Activated CD8-positive, alpha-beta T cell treated with anti-CD3 and anti-CD28 coated beads, Interleukin-2, amount 10 ng/mL, durations not matched to agents 7 days and 5 days (primary cell): ENCODE data around the gene GPR55. TPM values are rescaled to one million over a fixed set of nuclear protein-coding genes. Genes with fewer than 3 reads are reported as not detected.

Experiments used
- ATAC-seq: fragments of 150-1000 bp; cut with Tn5 transposase; one replicate; pipeline ENCODE4 v1.10.0; 2021; ENCODE audit warnings: moderate library complexity
- CTCF ChIA-PET: fragments of 350-600 bp; sonication (Branson Sonifier 250); formaldehyde crosslinking; loops from one replicate; lab custom pipeline; 2021; ENCODE audit warnings: antibody characterized with exemption; lab: Charles Lee
- POLR2A ChIA-PET: fragments of 350-600 bp; sonication (Branson Sonifier 250); formaldehyde crosslinking; loops from one replicate; lab custom pipeline; 2021; ENCODE audit warnings: antibody characterized with exemption; lab: Charles Lee
- DNase-seq: peaks from one replicate; pipeline ENCODE4 v3.0.0-alpha.2; 2020
- H3K27ac Mint-ChIP-seq: one replicate; pipeline ENCODE4 v1.8.0; 2021; ENCODE audit warnings: mild to moderate bottlenecking, mixed read lengths
- H3K27me3 Mint-ChIP-seq: one replicate; pipeline ENCODE4 v1.8.0; 2021; ENCODE audit warnings: low read depth, mixed read lengths
- H3K36me3 Mint-ChIP-seq: one replicate; pipeline ENCODE4 v1.8.0; 2021; ENCODE audit warnings: low read depth, mixed read lengths
- H3K4me1 Mint-ChIP-seq: one replicate; pipeline ENCODE4 v1.8.0; 2021; ENCODE audit warnings: low read depth, mixed read lengths
- H3K4me3 Mint-ChIP-seq: one replicate; pipeline ENCODE4 v1.8.0; 2021; ENCODE audit warnings: mild to moderate bottlenecking, mixed read lengths
- H3K9me3 Mint-ChIP-seq: one replicate; pipeline ENCODE4 v1.8.0; 2022; ENCODE audit warnings: mixed read lengths; ENCODE audit not compliant: insufficient read depth
- total RNA-seq, 2 experiments: library from RNA; stranded (reverse); gene quantifications; one replicate each; pipeline ENCODE4 v1.2.3, GENCODE V29; 2021

GPR55 gene
- total RNA-seq, 2 experiments from 2014 or later, result 12.3 to 12.5 TPM

DNA sequence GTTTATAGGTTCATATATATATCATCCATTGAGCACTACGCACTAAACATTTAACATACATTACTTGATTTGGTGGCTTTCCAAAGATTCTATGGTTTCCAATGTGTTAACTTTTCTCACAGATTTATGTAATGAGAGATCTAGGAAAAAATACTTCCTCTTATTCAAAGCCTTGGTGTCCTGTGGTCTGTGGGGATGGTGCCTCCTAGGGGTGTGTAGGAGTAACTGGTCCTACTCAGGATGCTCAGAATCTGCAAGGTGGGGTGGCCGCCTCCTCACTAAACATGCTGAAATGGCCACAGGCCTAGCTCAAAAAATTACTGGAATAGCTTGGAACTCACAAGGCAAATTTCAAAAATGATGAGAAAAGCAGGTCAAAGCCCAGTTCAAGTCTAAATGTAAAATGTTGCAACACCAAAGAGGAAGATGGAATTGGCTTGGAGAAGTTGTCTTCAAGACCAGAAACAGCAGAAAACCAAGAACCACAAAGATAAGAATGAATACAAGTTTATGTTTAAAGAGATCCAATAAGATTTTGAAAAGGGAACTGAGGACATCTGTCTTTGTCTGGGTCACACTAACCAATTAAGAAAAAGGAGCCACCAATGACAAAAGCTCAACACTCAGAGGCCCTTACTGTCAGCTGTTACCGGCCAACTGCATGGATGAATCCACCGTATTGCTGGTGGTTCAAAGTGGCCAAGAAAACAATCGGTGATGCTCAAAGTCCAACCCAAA is 11.5 kb downstream of the GPR55 start:
- H3K27me3 Mint-ChIP-seq, result no peaks in the 10 kb centered on the region
- H3K36me3 Mint-ChIP-seq, result peaks cover 24% of the 10 kb centered on the region
- H3K4me3 Mint-ChIP-seq, result no peak overlapping the region
- CTCF ChIA-PET, result interaction anchor here (0.7 to 3.9 kb wide), 12 partner anchors 9 to 154 kb away, joined by 3 to 42 read pairs (median 4); partner anchors contain the start of gene GPR55
- ATAC-seq (no peak), DNase-seq (no peak)
- H3K27ac Mint-ChIP-seq, result no peak overlapping the region
- H3K9me3 Mint-ChIP-seq, result no peaks in the 10 kb centered on the region
- POLR2A ChIA-PET, result interaction anchor here (0.6 kb wide), 1 partner anchor 43 kb away, joined by 3 read pairs; no protein-coding TSS in a partner anchor
- peaks cover 47% of the 10 kb centered on the region for H3K4me1 Mint-ChIP-seq

DNA sequence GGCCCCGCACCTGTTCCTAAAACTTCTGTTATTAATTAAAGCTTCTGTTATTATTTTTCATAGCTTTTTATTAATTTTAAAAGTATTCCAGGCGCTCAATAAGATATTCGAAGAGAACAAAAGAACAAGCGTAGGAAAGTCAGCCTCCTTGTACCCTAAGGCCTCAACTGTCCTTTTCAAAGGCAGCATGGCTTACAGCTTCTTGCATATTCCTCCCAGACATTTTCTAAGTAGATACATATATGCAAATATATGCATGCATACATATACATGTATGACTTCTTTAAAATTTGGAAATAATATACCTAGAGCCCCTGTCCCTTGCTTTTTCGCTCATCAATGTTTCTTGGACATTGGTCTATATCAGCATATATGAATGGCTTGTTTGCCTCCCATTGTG is 12.3 kb downstream of the GPR55 start:
- Mint-ChIP-seq H3K4me1 (peaks cover 50% of the 10 kb centered on the region), H3K36me3 (peaks cover 27% of the 10 kb centered on the region), H3K27ac (no peak overlapping the region), H3K9me3 (no peaks in the 10 kb centered on the region), H3K4me3 (no peak overlapping the region), H3K27me3 (no peaks in the 10 kb centered on the region)
- ATAC-seq, result no peak
- POLR2A ChIA-PET, result interaction anchor here (0.6 kb wide), 1 partner anchor 275 kb away, joined by 3 read pairs; no protein-coding TSS in a partner anchor
- CTCF ChIA-PET, result interaction anchor here (1.0 to 3.9 kb wide), 9 partner anchors 8 to 155 kb away, joined by 3 to 42 read pairs (median 5); partner anchors contain the start of gene GPR55
- no peak for DNase-seq

DNA sequence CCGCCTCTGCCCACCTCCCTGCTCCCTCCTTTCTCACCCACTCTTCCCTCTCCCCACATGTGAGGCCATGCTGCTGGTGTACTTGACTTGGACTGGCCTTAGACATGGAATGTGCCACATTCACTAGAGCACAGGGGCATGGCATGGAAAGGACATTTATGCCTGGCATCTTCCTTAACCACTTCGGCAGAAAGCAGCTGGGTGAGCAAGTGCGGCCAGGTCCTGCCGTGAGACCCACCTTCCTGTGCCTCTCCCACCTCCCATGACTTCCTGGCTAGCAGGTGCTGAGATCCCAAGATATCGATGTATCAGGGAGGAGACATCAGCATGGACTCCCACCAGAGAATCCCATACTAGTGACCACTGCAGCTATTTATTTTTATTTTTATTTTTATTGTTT is 13.0 kb downstream of the GPR55 start:
- Mint-ChIP-seq H3K4me1 (peaks cover 47% of the 10 kb centered on the region), H3K9me3 (no peaks in the 10 kb centered on the region), H3K27ac (no peak overlapping the region), H3K36me3 (peaks cover 31% of the 10 kb centered on the region), H3K27me3 (no peaks in the 10 kb centered on the region), H3K4me3 (no peak overlapping the region)
- ChIA-PET POLR2A (no interaction called here), CTCF (interaction anchor here (1.0 to 3.9 kb wide), 6 partner anchors 8 to 75 kb away, joined by 3 to 42 read pairs (median 6); no protein-coding TSS in a partner anchor)
- no peak for DNase-seq
- ATAC-seq, result no peak

GRCh38 chr2:230910546-230911177 is 14.4 kb downstream of the GPR55 start:
- H3K27ac Mint-ChIP-seq, result no peak overlapping the region
- peaks cover 48% of the 10 kb centered on the region for H3K4me1 Mint-ChIP-seq
- H3K4me3 Mint-ChIP-seq, result no peak overlapping the region
- POLR2A ChIA-PET, result no interaction called here
- DNase-seq (no peak), ATAC-seq (no peak)
- no peaks in the 10 kb centered on the region for H3K27me3 Mint-ChIP-seq
- CTCF ChIA-PET, result interaction anchor here (1.0 to 3.9 kb wide), 3 partner anchors 14 to 77 kb away, joined by 3 to 42 read pairs (median 3); no protein-coding TSS in a partner anchor
- H3K9me3 Mint-ChIP-seq, result no peaks in the 10 kb centered on the region
- H3K36me3 Mint-ChIP-seq, result peaks cover 32% of the 10 kb centered on the region

- ChIA-PET CTCF (interaction anchor here (1.0 kb wide), 2 partner anchors 14 to 78 kb away, joined by 3 read pairs; no protein-coding TSS in a partner anchor), POLR2A (no interaction called here)
- Mint-ChIP-seq H3K4me1 (peaks cover 50% of the 10 kb centered on the region), H3K4me3 (no peak overlapping the region), H3K9me3 (no peaks in the 10 kb centered on the region), H3K36me3 (peaks cover 34% of the 10 kb centered on the region), H3K27me3 (no peaks in the 10 kb centered on the region), H3K27ac (peak overlapping the region; percentile 56)
- ATAC-seq, result no peak
- DNase-seq, result no peak
These were observed 15.0 kb downstream of the GPR55 start for GRCh38 chr2:230909841-230910545.

DNA sequence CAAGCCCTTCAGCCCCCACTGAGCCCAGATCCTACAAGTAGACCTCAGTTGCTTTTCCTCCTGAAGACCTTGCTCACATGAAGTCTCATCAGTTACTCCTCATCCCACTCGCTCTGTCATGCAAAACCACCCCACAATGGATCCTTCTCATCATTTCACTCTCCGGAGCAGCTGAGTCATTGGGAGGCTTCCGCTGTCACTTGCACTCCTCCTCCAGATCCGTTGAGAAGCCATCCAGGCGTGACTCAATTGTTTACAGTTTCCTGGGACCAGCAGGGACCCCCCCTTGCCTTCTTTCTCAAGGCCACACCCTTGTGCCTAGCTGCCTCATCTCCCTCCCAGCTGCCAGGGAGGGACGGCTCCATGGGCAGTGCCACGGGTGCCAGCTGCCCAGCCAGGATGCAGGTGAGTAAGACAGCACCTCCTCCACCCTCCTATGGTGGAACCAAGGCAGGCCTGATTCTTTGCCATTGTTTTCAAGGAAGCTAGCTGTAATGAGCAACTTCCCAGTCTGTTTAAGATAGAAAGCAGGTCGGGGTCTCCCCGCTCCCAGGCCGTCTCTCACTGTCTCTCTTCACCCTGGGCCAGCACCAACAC is 16.3 kb downstream of the GPR55 start:
- no peaks in the 10 kb centered on the region for H3K9me3 Mint-ChIP-seq
- H3K4me3 Mint-ChIP-seq, result no peak overlapping the region
- peak overlapping the region; percentile 56 for H3K27ac Mint-ChIP-seq
- DNase-seq (no peak), ATAC-seq (no peak)
- ChIA-PET CTCF (interaction anchor here (1.1 to 15.6 kb wide), 3 partner anchors 16 to 78 kb away, joined by 3 to 354 read pairs (median 8); partner anchors contain the start of gene GPR55), POLR2A (interaction anchor here (0.8 kb wide), 1 partner anchor 16 kb away, joined by 3 read pairs; the partner anchor contains the start of gene GPR55)
- peaks cover 29% of the 10 kb centered on the region for H3K36me3 Mint-ChIP-seq
- H3K27me3 Mint-ChIP-seq, result no peaks in the 10 kb centered on the region
- H3K4me1 Mint-ChIP-seq, result peaks cover 49% of the 10 kb centered on the region

DNA sequence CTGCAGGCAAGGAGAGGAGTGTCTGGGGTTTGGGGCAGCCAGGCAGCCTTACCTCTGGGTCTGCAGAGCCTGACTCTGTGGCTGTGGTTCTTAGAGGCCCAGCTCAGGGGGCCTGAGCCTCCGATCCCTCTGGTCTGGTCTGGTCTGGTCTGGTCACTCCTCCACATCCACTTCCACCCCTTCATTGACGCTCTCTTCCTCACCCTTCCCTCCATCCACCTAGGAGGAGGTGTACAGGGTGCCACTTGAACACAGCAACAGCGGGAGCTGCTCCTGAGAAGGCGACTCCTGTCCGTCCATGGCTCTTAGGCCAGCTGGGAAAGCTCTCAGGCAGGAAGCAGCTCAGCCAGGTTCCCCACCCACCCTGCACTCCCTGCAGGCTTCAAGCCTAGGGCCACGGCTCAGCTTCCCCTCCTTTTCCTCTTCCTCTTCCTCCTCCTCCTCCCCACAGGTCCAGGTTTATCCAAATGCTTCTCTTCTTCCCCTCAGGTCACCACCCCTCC is 16.9 kb downstream of the GPR55 start:
- no peaks in the 10 kb centered on the region for H3K27me3 Mint-ChIP-seq
- peak overlapping the region; percentile 31 for H3K27ac Mint-ChIP-seq
- ChIA-PET POLR2A (interaction anchor here (0.8 to 1.2 kb wide), 2 partner anchors 17 to 77 kb away, joined by 3 to 4 read pairs; partner anchors contain the start of gene GPR55), CTCF (interaction anchor here (1.1 to 15.6 kb wide), 3 partner anchors 16 to 79 kb away, joined by 3 to 354 read pairs (median 8); partner anchors contain the start of gene GPR55)
- peaks cover 27% of the 10 kb centered on the region for H3K36me3 Mint-ChIP-seq
- H3K9me3 Mint-ChIP-seq, result no peaks in the 10 kb centered on the region
- DNase-seq, result no peak
- H3K4me1 Mint-ChIP-seq, result peaks cover 51% of the 10 kb centered on the region
- H3K4me3 Mint-ChIP-seq, result no peak overlapping the region
- no peak for ATAC-seq

GRCh38 chr2:230907361-230908091 is 17.5 kb downstream of the GPR55 start:
- Mint-ChIP-seq H3K4me1 (peaks cover 55% of the 10 kb centered on the region), H3K27me3 (no peaks in the 10 kb centered on the region), H3K27ac (no peak overlapping the region), H3K9me3 (no peaks in the 10 kb centered on the region), H3K36me3 (peaks cover 27% of the 10 kb centered on the region), H3K4me3 (no peak overlapping the region)
- ChIA-PET CTCF (interaction anchor here (0.7 to 15.6 kb wide), 4 partner anchors 17 to 79 kb away, joined by 3 to 354 read pairs (median 14); partner anchors contain the start of gene GPR55), POLR2A (interaction anchor here (0.8 to 1.2 kb wide), 2 partner anchors 17 to 77 kb away, joined by 3 to 4 read pairs; partner anchors contain the start of gene GPR55)
- ATAC-seq (no peak), DNase-seq (no peak)

- Mint-ChIP-seq H3K4me3 (no peak overlapping the region), H3K4me1 (peaks cover 59% of the 10 kb centered on the region)
These were observed 18.4 kb downstream of the GPR55 start for GRCh38 chr2:230906471-230907230.

More at GRCh38 chr2:230906471-230907230, 18.4 kb downstream of the GPR55 start:
- Mint-ChIP-seq H3K9me3 (no peaks in the 10 kb centered on the region), H3K27me3 (no peaks in the 10 kb centered on the region), H3K27ac (no peak overlapping the region), H3K36me3 (peaks cover 27% of the 10 kb centered on the region)
- CTCF ChIA-PET, result interaction anchor here (0.7 to 15.6 kb wide), 6 partner anchors 13 to 146 kb away, joined by 3 to 354 read pairs (median 10); partner anchors contain the start of gene GPR55
- DNase-seq (no peak), ATAC-seq (no peak)
- POLR2A ChIA-PET, result interaction anchor here (0.6 to 1.4 kb wide), 5 partner anchors 75 to 974 kb away, joined by 3 to 6 read pairs (median 3); no protein-coding TSS in a partner anchor
